ENCODE results near the gene CFAP251.
"Not testable (repeated sequence)": the region's sequence is repeated elsewhere in the genome, so short reads cannot be mapped to it uniquely, and the experiment has no call there.

CFAP251 gene

GRCh38 chr12:121905746-121906145 lies 12.6 kb upstream of the CFAP251 start:
- DNase-seq: no peak

GRCh38 chr12:121908702-121909101 lies 9.7 kb upstream of the CFAP251 start:
- no peak for DNase-seq

GRCh38 chr12:121911824-121912585 lies 6.4 kb upstream of the CFAP251 start:
- no peak for DNase-seq

GRCh38 chr12:121915841-121916321 lies 2.5 kb upstream of the CFAP251 start:
- DNase-seq: no peak

GRCh38 chr12:121916719-121917118 lies 1.7 kb upstream of the CFAP251 start:
- DNase-seq: no peak

GRCh38 chr12:121918679-121919038 lies 267 bp downstream of the CFAP251 start:
- no peak for DNase-seq

- no peak for DNase-seq
These were observed 2.7 kb downstream of the CFAP251 start for GRCh38 chr12:121921066-121921465.

- no peak for DNase-seq
These were observed 6.9 kb downstream of the CFAP251 start for GRCh38 chr12:121925358-121925695.

GRCh38 chr12:121926874-121927706 lies 8.7 kb downstream of the CFAP251 start:
- DNase-seq: no peak

GRCh38 chr12:121927813-121928212 lies 9.4 kb downstream of the CFAP251 start:
- DNase-seq: no peak

- DNase-seq: not testable (repeated sequence)
These were observed 11.2 kb downstream of the CFAP251 start for GRCh38 chr12:121929545-121929944.

- DNase-seq: no peak
These were observed 12.5 kb downstream of the CFAP251 start for GRCh38 chr12:121930862-121931261.

- no peak for DNase-seq
These were observed 13.8 kb downstream of the CFAP251 start for GRCh38 chr12:121932176-121932536.

GRCh38 chr12:121932914-121933521 lies 14.6 kb downstream of the CFAP251 start:
- DNase-seq: no peak

- no peak for DNase-seq
These were observed 15.3 kb downstream of the CFAP251 start for GRCh38 chr12:121933522-121934308.

- DNase-seq: no peak
These were observed 15.9 kb downstream of the CFAP251 start for GRCh38 chr12:121934309-121934664.

GRCh38 chr12:121937654-121938053 lies 19.3 kb downstream of the CFAP251 start:
- no peak for DNase-seq

GRCh38 chr12:121939186-121939585 lies 20.8 kb downstream of the CFAP251 start:
- DNase-seq: no peak

- no peak for DNase-seq
These were observed 21.8 kb downstream of the CFAP251 start for GRCh38 chr12:121939992-121940766.

- DNase-seq: no peak
These were observed 23.8 kb downstream of the CFAP251 start for GRCh38 chr12:121942145-121942718.

- DNase-seq: no peak
These were observed 25.5 kb downstream of the CFAP251 start for GRCh38 chr12:121943926-121944325.

Data from NCI-H1930 (cell line).